Mucosa of descending colon (tissue), 3 donors: Measurements from ENCODE around the gene PSME1. TPM values are rescaled to one million over a fixed set of nuclear protein-coding genes. Genes with fewer than 3 reads are reported as not detected.

ENCODE experiments used
- ATAC-seq: fragments of 200-7000 bp; cut with Tn5 transposase; one replicate; pipeline ENCODE4 v1.9.1; 2020; ENCODE audit warnings: mild to moderate bottlenecking, moderate library complexity
- DNase-seq, 3 donors: peaks; one replicate each; pipeline ENCODE4 v3.0.0-alpha.2; 2020
- H3K36me3 ChIP-seq: fragments of 200-600 bp; one replicate; pipeline ENCODE4 v1.8.0; 2021; ENCODE audit warnings: low read depth, mild to moderate bottlenecking
- H3K4me1 ChIP-seq: fragments of 200-600 bp; one replicate; pipeline ENCODE4 v1.8.0; 2021; ENCODE audit warnings: low read depth, mild to moderate bottlenecking
- H3K4me3 ChIP-seq: fragments of 200-600 bp; one replicate; pipeline ENCODE4 v1.8.0; 2021; ENCODE audit warnings: mild to moderate bottlenecking
- H3K9me3 ChIP-seq: fragments of 200-600 bp; one replicate; pipeline ENCODE4 v1.8.0; 2021; ENCODE audit warnings: mild to moderate bottlenecking
- intact Hi-C, 2 donors: fragments of 100-400 bp; cut with DNase I in 1 of 2; cut with micrococcal nuclease in 1 of 2; formaldehyde crosslinking; loops; one replicate each; pipeline versions ENCODE4 v1.11.0 to v1.11.1; 2022; cut with DNase I, micrococcal nuclease
- total RNA-seq, 3 donors: library from RNA; stranded (reverse); fragmentation: NEBNext Ultra II Directional in 2 of 3; extraction: Animal tissue kit (Norgen Biotek cat#: 25700) in 2 of 3; gene quantifications; one replicate each; pipeline versions ENCODE4 v1.2.1 to v1.2.4, GENCODE V29; 2021 to 2023
- TF ChIP-seq, protein P1 (sequence below): fragments of 200-600 bp; IDR thresholded peaks from one replicate; pipeline ENCODE4 v1.8.0; 2022; ENCODE audit warnings: antibody characterized with exemption, mild to moderate bottlenecking
- donor health status: DM: no; HTN: no; CAD: no; lungs with moderate emphysema.
- donor health status: DM: no; HTN: no; CAD: no.
- donor health status: DM: no; HTN: yes; CAD: no.

Gene PSME1
- total RNA-seq, 3 donors from 2014 or later: 188 to 279 (median 203) TPM

DNA sequence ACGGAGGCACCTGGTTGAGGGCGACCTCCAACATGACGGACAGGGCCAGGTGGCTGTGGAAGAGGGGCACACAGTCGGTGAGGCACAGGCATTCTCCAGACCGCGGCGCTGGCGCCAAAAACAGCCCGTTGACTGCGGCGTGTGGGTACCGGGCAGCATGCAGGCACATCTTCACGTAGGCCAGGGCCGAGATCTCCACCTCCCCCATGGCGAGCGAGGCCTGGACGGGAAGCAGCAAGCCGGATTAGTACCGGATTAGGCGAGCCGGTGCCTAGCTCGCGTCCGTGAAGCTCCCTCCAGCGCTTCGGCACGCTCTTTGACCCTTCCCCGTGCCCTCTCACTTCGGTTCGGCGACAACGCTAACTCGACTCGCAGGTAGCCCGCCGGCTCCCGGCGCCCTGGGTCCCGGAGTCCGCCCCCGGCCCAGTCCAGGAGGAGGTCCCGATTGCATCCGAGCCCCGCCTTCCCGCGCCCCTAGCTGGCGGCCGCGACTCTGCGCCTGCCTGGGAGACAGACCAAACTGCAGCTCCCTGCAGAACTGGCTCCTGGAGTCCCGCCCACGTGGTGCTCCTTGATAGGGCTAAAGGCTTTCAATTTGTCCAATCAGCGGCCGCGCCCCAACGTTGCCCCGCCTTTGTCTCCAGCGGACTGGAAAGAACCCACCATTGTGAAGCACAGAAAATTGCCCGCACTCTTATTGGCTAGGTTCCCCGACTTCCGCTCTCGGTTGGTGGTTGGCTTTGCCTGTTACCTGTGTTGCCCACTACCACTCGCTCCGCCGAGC, 5.3 kb downstream of the PSME1 start, which contains the start of gene EMC9:
TSS of gene EMC9 (minus strand) at position 495 of the 784 bp plus-strand sequence. CDS start at position 208, 287 bp downstream.
- TF ChIP-seq, protein P1, sequence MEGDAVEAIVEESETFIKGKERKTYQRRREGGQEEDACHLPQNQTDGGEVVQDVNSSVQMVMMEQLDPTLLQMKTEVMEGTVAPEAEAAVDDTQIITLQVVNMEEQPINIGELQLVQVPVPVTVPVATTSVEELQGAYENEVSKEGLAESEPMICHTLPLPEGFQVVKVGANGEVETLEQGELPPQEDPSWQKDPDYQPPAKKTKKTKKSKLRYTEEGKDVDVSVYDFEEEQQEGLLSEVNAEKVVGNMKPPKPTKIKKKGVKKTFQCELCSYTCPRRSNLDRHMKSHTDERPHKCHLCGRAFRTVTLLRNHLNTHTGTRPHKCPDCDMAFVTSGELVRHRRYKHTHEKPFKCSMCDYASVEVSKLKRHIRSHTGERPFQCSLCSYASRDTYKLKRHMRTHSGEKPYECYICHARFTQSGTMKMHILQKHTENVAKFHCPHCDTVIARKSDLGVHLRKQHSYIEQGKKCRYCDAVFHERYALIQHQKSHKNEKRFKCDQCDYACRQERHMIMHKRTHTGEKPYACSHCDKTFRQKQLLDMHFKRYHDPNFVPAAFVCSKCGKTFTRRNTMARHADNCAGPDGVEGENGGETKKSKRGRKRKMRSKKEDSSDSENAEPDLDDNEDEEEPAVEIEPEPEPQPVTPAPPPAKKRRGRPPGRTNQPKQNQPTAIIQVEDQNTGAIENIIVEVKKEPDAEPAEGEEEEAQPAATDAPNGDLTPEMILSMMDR: peak; percentile 64

DNA sequence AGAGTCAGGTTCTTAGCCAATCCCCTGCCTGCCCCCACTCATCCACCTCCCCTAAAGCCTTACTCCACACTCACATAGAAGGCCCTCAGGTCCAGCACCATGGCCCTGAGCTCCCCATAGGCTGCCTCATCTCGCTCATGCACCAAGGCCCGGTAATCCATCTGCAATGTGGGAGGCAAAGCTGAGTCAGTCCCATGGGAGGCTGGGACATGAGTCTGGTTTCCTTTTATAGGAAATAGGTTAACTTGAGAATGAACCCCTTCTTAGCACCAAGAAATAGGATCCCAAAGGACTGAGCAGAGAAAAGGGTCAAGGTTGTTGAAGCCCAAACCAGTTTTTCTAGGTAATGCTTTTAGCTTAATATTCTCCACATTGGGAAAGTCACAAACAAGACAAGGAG, 7.5 kb downstream of the PSME1 start:
- Histone ChIP-seq H3K4me3 (no peak overlapping the region), H3K4me1 (peaks cover 47% of the 10 kb centered on the region), H3K36me3 (peaks cover 3% of the 10 kb centered on the region), H3K9me3 (no peaks in the 10 kb centered on the region)
- no peak for DNase-seq
- no peak for ATAC-seq
- TF ChIP-seq, protein P1: no peak
- intact Hi-C loops: no loop called here

More for the DNA sequence above, 5.3 kb downstream of the PSME1 start, which contains the start of gene EMC9:
- Histone ChIP-seq H3K4me3 (peak within 1 kb of the TSS; percentile 46), H3K36me3 (no peaks in the 10 kb centered on the region), H3K4me1 (peaks cover 58% of the 10 kb centered on the region), H3K9me3 (no peaks in the 10 kb centered on the region)
- DNase-seq (peak; percentile 100), ATAC-seq (peak; percentile 89)
- intact Hi-C loops: no loop called here

DNA sequence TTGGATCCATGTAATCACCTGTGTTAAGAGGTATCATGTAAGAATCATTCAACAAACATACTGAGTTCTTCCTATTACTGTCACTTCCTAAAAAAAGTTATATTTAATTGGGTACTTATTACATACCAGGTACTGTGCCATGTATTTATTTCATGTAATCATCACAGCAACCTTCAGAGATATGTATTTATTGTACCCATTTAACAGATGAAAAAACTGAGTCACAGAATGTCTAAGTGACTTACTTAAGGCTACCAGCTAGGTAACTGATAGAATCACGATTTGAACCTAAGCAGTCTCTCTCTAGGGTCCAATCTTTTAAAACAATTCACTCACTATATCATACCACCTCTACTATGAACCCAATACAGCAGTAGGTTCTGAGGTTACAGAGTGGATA, 8.5 kb downstream of the PSME1 start:
- H3K9me3 ChIP-seq: no peaks in the 10 kb centered on the region
- TF ChIP-seq, protein P1: no peak
- intact Hi-C loops: no loop called here

DNA sequence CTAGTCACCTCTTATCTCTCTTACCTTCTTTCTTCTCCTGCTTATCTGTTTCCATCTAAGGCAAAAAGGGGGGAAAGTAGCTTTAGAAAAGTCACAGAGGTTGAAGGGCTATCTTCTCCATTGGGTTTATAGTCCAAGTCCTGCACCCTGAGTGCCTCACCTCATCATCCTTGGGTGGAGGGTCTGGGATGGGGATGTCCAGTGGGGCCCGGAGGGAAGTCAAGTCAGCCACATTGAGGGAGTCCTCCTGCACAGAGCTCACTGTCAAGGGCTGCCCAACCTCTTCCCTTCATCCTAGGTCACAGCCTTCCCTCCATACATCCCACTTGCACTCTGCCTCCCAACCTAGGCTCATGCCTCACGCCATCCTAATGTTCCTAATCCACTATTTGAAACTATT, 9.2 kb downstream of the PSME1 start:
- ATAC-seq (no peak), DNase-seq (no peak)
- Histone ChIP-seq H3K36me3 (peaks cover 3% of the 10 kb centered on the region), H3K4me1 (peaks cover 37% of the 10 kb centered on the region), H3K4me3 (no peak overlapping the region), H3K9me3 (no peaks in the 10 kb centered on the region)
- TF ChIP-seq, protein P1: no peak
- intact Hi-C loops: no loop called here

More for the DNA sequence above, 8.5 kb downstream of the PSME1 start:
- no peak overlapping the region for H3K4me3 ChIP-seq
- H3K4me1 ChIP-seq: peaks cover 45% of the 10 kb centered on the region
- peaks cover 3% of the 10 kb centered on the region for H3K36me3 ChIP-seq
- ATAC-seq (no peak), DNase-seq (no peak)

DNA sequence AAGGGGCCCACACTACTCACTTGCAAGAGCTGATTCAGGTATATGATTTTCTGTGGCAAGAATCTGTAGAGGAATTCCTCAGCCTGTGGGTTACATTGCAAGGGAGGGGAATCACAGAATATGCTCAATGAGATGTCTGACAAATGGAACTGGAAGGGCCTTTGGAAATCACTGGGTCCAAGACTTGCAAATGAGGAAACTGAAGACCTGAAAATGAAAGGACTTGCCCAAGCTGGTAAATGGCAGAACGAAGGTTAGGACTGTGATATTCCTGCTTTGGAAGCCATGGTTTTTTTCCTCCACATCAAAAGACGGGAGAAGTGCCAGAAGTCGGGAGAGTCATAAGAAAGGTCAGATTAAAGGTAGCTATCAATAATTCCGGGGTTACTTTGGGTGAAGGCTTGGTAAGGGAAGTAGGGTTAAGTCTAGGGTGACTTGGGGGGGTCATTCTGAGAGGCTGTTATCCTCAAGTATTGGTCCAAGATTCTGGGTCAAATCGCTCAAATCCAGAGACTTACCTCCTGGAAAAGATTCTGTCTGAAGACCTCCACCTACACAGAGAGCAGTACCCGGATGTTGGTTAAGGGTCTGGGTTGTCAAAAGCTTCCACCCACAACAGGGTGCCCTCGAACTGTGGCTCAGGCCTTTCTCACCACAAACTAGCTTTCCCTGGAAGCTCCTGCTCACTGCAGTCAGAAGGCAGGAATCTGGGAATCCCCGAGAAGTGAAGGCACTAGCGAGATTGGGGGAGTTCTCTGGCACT, 9.9 kb downstream of the PSME1 start:
- H3K4me1 ChIP-seq: peaks cover 37% of the 10 kb centered on the region
- ATAC-seq (no peak), DNase-seq (no peak)

More for the DNA sequence above, 9.9 kb downstream of the PSME1 start:
- H3K4me3 ChIP-seq: peak overlapping the region; percentile 84
- TF ChIP-seq, protein P1: no peak
- H3K9me3 ChIP-seq: no peaks in the 10 kb centered on the region
- intact Hi-C loops: no loop called here
- H3K36me3 ChIP-seq: peaks cover 3% of the 10 kb centered on the region
